Neuron (in vitro differentiated cells): ENCODE data around the gene ART3.
A peak's percentile ranks its signal among the peaks of the same experiment; 100 is the strongest.

Source experiments
- H2AFZ ChIP-seq: one replicate; pipeline ENCODE4 v1.6.1; 2013; ENCODE audit warnings: low read depth, mild to moderate bottlenecking, inconsistent platforms, low read length, moderate library complexity
- H3K27me3 ChIP-seq: one replicate; pipeline ENCODE4 v1.6.1; 2013; ENCODE audit warnings: low read length; ENCODE audit not compliant: insufficient read depth
- H3K36me3 ChIP-seq: one replicate; pipeline ENCODE4 v1.6.1; 2013; ENCODE audit warnings: low read length; ENCODE audit not compliant: insufficient read depth
- H3K4me1 ChIP-seq: one replicate; pipeline ENCODE4 v1.6.1; 2013; ENCODE audit warnings: low read length; ENCODE audit not compliant: insufficient read depth
- H3K4me3 ChIP-seq: 2 replicates; pipeline ENCODE4 v1.5.1; 2013; ENCODE audit warnings: mild to moderate bottlenecking, low read length, moderate library complexity
- H3K9me3 ChIP-seq: one replicate; pipeline ENCODE4 v1.6.1; 2013; ENCODE audit warnings: low read length

ART3 gene

GRCh38 chr4:76084542-76084941, 10.0 kb downstream of the ART3 start:
- no peaks in the 10 kb centered on the region for H3K4me1 ChIP-seq
- peaks cover 13% of the 10 kb centered on the region for H3K27me3 ChIP-seq
- H3K9me3 ChIP-seq: no peaks in the 10 kb centered on the region
- no peak overlapping the region for H2AFZ ChIP-seq
- no peak overlapping the region for H3K4me3 ChIP-seq
- no peaks in the 10 kb centered on the region for H3K36me3 ChIP-seq

GRCh38 chr4:76087007-76087769, 12.7 kb downstream of the ART3 start:
- Histone ChIP-seq H3K27me3 (peaks cover 9% of the 10 kb centered on the region), H3K4me3 (no peak overlapping the region), H3K9me3 (no peaks in the 10 kb centered on the region), H2AFZ (peak overlapping the region; percentile 79), H3K36me3 (no peaks in the 10 kb centered on the region), H3K4me1 (no peaks in the 10 kb centered on the region)

GRCh38 chr4:76088719-76089118, 14.2 kb downstream of the ART3 start:
- Histone ChIP-seq H3K4me3 (no peak overlapping the region), H3K36me3 (no peaks in the 10 kb centered on the region), H3K9me3 (no peaks in the 10 kb centered on the region), H3K4me1 (no peaks in the 10 kb centered on the region), H2AFZ (no peak overlapping the region), H3K27me3 (peaks cover 9% of the 10 kb centered on the region)

GRCh38 chr4:76090241-76090691, 15.8 kb downstream of the ART3 start:
- H3K9me3 ChIP-seq: no peaks in the 10 kb centered on the region
- H3K27me3 ChIP-seq: peaks cover 4% of the 10 kb centered on the region
- H2AFZ ChIP-seq: no peak overlapping the region
- no peaks in the 10 kb centered on the region for H3K36me3 ChIP-seq
- no peak overlapping the region for H3K4me3 ChIP-seq
- no peaks in the 10 kb centered on the region for H3K4me1 ChIP-seq

GRCh38 chr4:76091052-76091451, 16.5 kb downstream of the ART3 start:
- Histone ChIP-seq H3K4me1 (peaks cover 4% of the 10 kb centered on the region), H3K36me3 (no peaks in the 10 kb centered on the region), H2AFZ (no peak overlapping the region), H3K27me3 (peaks cover 2% of the 10 kb centered on the region), H3K4me3 (no peak overlapping the region), H3K9me3 (no peaks in the 10 kb centered on the region)

- no peaks in the 10 kb centered on the region for H3K36me3 ChIP-seq
- H3K4me1 ChIP-seq: peaks cover 4% of the 10 kb centered on the region
- no peak overlapping the region for H3K4me3 ChIP-seq
These were observed 21.1 kb downstream of the ART3 start for GRCh38 chr4:76095568-76095967.

GRCh38 chr4:76096076-76096475, 21.6 kb downstream of the ART3 start:
- Histone ChIP-seq H2AFZ (no peak overlapping the region), H3K36me3 (no peaks in the 10 kb centered on the region), H3K4me3 (no peak overlapping the region), H3K9me3 (no peaks in the 10 kb centered on the region), H3K27me3 (peaks cover 3% of the 10 kb centered on the region), H3K4me1 (peaks cover 4% of the 10 kb centered on the region)

More at GRCh38 chr4:76095568-76095967, 21.1 kb downstream of the ART3 start:
- Histone ChIP-seq H3K9me3 (no peaks in the 10 kb centered on the region), H2AFZ (no peak overlapping the region), H3K27me3 (peaks cover 3% of the 10 kb centered on the region)

GRCh38 chr4:76105652-76106051, 31.1 kb downstream of the ART3 start:
- Histone ChIP-seq H3K4me3 (no peak overlapping the region), H3K27me3 (no peaks in the 10 kb centered on the region), H3K36me3 (no peaks in the 10 kb centered on the region), H2AFZ (peak overlapping the region; percentile 1), H3K9me3 (no peaks in the 10 kb centered on the region), H3K4me1 (no peaks in the 10 kb centered on the region)

- H3K4me3 ChIP-seq: no peak overlapping the region
- no peaks in the 10 kb centered on the region for H3K9me3 ChIP-seq
- H2AFZ ChIP-seq: no peak overlapping the region
- H3K27me3 ChIP-seq: no peaks in the 10 kb centered on the region
- no peaks in the 10 kb centered on the region for H3K4me1 ChIP-seq
- no peaks in the 10 kb centered on the region for H3K36me3 ChIP-seq
These were observed 31.9 kb downstream of the ART3 start for GRCh38 chr4:76106442-76106841.

GRCh38 chr4:76108467-76109181, 34.1 kb downstream of the ART3 start:
- no peaks in the 10 kb centered on the region for H3K27me3 ChIP-seq
- H3K36me3 ChIP-seq: peaks cover 13% of the 10 kb centered on the region
- H3K4me1 ChIP-seq: no peaks in the 10 kb centered on the region
- H3K9me3 ChIP-seq: peaks cover 4% of the 10 kb centered on the region
- no peak overlapping the region for H2AFZ ChIP-seq
- no peak overlapping the region for H3K4me3 ChIP-seq

GRCh38 chr4:76116821-76117220, 42.3 kb downstream of the ART3 start:
- Histone ChIP-seq H3K9me3 (peaks cover 6% of the 10 kb centered on the region), H2AFZ (no peak overlapping the region), H3K4me1 (no peaks in the 10 kb centered on the region), H3K36me3 (peaks cover 72% of the 10 kb centered on the region), H3K27me3 (no peaks in the 10 kb centered on the region), H3K4me3 (no peak overlapping the region)

GRCh38 chr4:76117536-76117935, 43.0 kb downstream of the ART3 start:
- H2AFZ ChIP-seq: no peak overlapping the region
- no peaks in the 10 kb centered on the region for H3K4me1 ChIP-seq
- peaks cover 75% of the 10 kb centered on the region for H3K36me3 ChIP-seq
- no peak overlapping the region for H3K4me3 ChIP-seq
- peaks cover 8% of the 10 kb centered on the region for H3K9me3 ChIP-seq
- H3K27me3 ChIP-seq: no peaks in the 10 kb centered on the region

GRCh38 chr4:76120199-76120598, 45.7 kb downstream of the ART3 start:
- peaks cover 83% of the 10 kb centered on the region for H3K36me3 ChIP-seq
- no peaks in the 10 kb centered on the region for H3K4me1 ChIP-seq
- no peaks in the 10 kb centered on the region for H3K27me3 ChIP-seq
- H3K9me3 ChIP-seq: peaks cover 2% of the 10 kb centered on the region
- no peak overlapping the region for H2AFZ ChIP-seq
- H3K4me3 ChIP-seq: no peak overlapping the region
